ENCODE results near the gene BARX1. TPM values are rescaled to one million over a fixed set of nuclear protein-coding genes. Genes with fewer than 3 reads are reported as not detected.

The BARX1 gene
- polyA plus RNA-seq, 3 donors, result not detected

DNA sequence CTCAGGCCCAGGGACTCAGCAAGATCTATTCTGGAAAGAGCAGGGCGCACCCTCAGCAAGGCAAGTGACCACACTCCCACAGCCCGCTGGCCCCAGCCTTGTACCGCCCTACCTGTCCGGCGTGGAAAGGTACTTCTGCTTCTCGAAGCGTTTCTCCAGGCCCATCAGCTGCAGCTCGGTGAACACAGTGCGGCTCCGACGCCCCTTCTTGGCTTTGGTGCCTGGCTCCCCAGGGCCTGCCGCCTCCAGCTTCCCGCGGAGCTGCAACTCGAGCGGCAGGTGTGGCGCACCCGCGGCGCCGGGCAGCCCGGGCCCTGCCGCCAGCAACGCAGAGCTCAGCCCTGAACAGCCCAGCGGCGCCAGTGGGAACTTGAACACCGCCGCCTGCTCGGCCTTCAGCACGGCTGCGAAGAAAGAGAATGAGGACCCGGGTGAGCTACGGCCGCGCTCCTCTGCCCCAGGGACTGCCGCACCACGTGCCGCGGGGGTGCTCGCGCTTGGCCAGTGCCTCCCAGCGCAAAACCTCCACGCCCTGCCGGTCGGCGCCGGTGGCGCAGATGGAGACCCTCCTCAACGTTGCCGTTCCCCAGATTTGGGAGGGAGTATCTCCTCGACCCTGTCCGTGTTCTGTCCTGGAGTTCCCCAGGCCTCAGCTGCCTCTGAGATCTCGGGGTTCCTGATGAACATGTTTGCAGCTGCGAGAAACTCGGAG, 2.2 kb downstream of the BARX1 start:
- Histone ChIP-seq H4K20me1 (ENCODE audit: insufficient read depth, low read length) (no peaks in the 10 kb centered on the region), H3K27me3 (ENCODE audit: control insufficient read depth in 2 of 2, insufficient read depth in 2 of 2, low read length in 2 of 2) (peaks cover 80 to 93% of the 10 kb centered on the region in 2 donors), H3K36me3 (replicated peaks in 1 of 2; ENCODE audit: control insufficient read depth in 1 of 2, insufficient read depth in 2 of 2, low read length in 2 of 2) (no peaks in the 10 kb centered on the region), H2AFZ (ENCODE audit: insufficient read depth, low read depth, low read length, poor library complexity, severe bottlenecking) (no peak overlapping the region), H3K4me2 (replicated peaks; ENCODE audit: extremely low read depth, low read length, poor library complexity, severe bottlenecking) (no peak overlapping the region), H3K9me3 (replicated peaks in 1 of 2; ENCODE audit: control insufficient read depth in 1 of 2, insufficient read depth in 1 of 2, low read length in 2 of 2) (peaks cover 25 to 81% of the 10 kb centered on the region in 2 donors), H3K4me1 (ENCODE audit: control insufficient read depth in 1 of 2, insufficient read depth in 2 of 2, low read length in 2 of 2) (peaks cover 24 to 33% of the 10 kb centered on the region in 2 donors), H3K9ac (ENCODE audit: insufficient read depth, low read length, poor library complexity, severe bottlenecking) (no peak overlapping the region), H3K4me3 (replicated peaks in 1 of 3; ENCODE audit: low read depth in 2 of 3, low read length in 3 of 3) (no peak overlapping the region), H3K27ac (ENCODE audit: low read depth in 1 of 2, low read length in 2 of 2) (no peak overlapping the region), H3K79me2 (ENCODE audit: insufficient read depth, low read length) (no peaks in the 10 kb centered on the region)
- peaks cover 21 to 26% of the 10 kb centered on the region in 2 donors for H3K36me3 Mint-ChIP-seq
- peak overlapping the region in 1 of 2 donors; percentile 90 for H3K4me3 Mint-ChIP-seq
- peaks cover 90 to 96% (median 92%) of the 10 kb centered on the region in 3 donors for H3K27me3 Mint-ChIP-seq (ENCODE audit: low read depth in 3 of 3)
- TF ChIP-seq, protein P1, sequence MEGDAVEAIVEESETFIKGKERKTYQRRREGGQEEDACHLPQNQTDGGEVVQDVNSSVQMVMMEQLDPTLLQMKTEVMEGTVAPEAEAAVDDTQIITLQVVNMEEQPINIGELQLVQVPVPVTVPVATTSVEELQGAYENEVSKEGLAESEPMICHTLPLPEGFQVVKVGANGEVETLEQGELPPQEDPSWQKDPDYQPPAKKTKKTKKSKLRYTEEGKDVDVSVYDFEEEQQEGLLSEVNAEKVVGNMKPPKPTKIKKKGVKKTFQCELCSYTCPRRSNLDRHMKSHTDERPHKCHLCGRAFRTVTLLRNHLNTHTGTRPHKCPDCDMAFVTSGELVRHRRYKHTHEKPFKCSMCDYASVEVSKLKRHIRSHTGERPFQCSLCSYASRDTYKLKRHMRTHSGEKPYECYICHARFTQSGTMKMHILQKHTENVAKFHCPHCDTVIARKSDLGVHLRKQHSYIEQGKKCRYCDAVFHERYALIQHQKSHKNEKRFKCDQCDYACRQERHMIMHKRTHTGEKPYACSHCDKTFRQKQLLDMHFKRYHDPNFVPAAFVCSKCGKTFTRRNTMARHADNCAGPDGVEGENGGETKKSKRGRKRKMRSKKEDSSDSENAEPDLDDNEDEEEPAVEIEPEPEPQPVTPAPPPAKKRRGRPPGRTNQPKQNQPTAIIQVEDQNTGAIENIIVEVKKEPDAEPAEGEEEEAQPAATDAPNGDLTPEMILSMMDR (IDR thresholded peaks at IDR 0.05), result no peak
- no peak for DNase-seq
- H3K9me3 Mint-ChIP-seq, result peaks cover 6 to 60% (median 47%) of the 10 kb centered on the region in 7 donors
- intact Hi-C loops (cut with micrococcal nuclease), result no loop called here
- WGBS (ENCODE audit: insufficient coverage), result 3% methylated on average over 53 of the region's 55 CpGs
- peaks cover 47% of the 10 kb centered on the region for H3K4me1 Mint-ChIP-seq
- no peak overlapping the region for H3K27ac Mint-ChIP-seq

DNA sequence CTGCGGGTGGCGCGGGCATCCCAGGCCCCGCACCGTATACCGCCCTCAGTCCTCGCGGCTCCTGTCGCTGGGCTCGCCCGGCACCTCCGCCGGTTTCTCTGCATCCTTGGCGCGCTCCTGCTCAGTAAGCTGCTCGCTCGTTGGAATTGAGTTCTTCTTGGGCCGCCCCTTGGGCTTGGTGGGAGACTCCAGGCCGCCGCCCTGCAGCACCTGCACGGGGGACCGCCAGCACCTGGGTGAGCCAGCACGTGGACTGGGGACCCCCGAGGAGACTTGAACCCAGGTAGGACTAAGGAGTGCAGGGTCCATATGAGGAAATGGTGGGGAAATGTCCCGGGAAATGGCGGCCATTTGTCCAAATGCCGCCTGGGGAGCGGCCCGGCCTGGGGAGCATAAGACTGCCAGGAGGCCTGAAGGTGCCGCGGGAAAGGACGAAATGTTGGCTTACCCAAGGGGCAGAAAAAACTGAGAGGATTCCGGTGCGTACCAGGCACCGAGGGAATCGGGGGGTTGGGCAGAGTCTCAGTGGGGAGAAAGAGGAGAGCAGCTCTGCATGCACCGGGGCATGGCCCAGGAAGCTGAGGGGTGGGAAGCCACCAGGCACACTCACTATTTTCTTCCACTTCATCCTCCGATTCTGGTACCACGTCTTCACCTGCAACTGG, 2.9 kb downstream of the BARX1 start:
- H3K4me1 ChIP-seq (ENCODE audit: control insufficient read depth in 1 of 2, insufficient read depth in 2 of 2, low read length in 2 of 2), result peaks cover 24 to 33% of the 10 kb centered on the region in 2 donors
- H3K36me3 ChIP-seq (replicated peaks in 1 of 2; ENCODE audit: control insufficient read depth in 1 of 2, insufficient read depth in 2 of 2, low read length in 2 of 2), result no peaks in the 10 kb centered on the region
- Mint-ChIP-seq H3K36me3 (peaks cover 21 to 26% of the 10 kb centered on the region in 2 donors), H3K27ac (no peak overlapping the region), H3K4me3 (peak overlapping the region in 1 of 2 donors; percentile 96), H3K9me3 (peaks cover 6 to 61% (median 48%) of the 10 kb centered on the region in 7 donors), H3K27me3 (ENCODE audit: low read depth in 3 of 3) (peaks cover 90 to 96% (median 92%) of the 10 kb centered on the region in 3 donors), H3K4me1 (peaks cover 47% of the 10 kb centered on the region)
- no peaks in the 10 kb centered on the region for H4K20me1 ChIP-seq (ENCODE audit: insufficient read depth, low read length)
- H3K27ac ChIP-seq (ENCODE audit: low read depth in 1 of 2, low read length in 2 of 2), result no peak overlapping the region
- peaks cover 78 to 93% of the 10 kb centered on the region in 2 donors for H3K27me3 ChIP-seq (ENCODE audit: control insufficient read depth in 2 of 2, insufficient read depth in 2 of 2, low read length in 2 of 2)
- H2AFZ ChIP-seq (ENCODE audit: insufficient read depth, low read depth, low read length, poor library complexity, severe bottlenecking), result peak overlapping the region; percentile 86
- peak overlapping the region; percentile 90 for H3K4me2 ChIP-seq (replicated peaks; ENCODE audit: extremely low read depth, low read length, poor library complexity, severe bottlenecking)
- no peaks in the 10 kb centered on the region for H3K79me2 ChIP-seq (ENCODE audit: insufficient read depth, low read length)
- H3K9me3 ChIP-seq (replicated peaks in 1 of 2; ENCODE audit: control insufficient read depth in 1 of 2, insufficient read depth in 1 of 2, low read length in 2 of 2), result peaks cover 20 to 78% of the 10 kb centered on the region in 2 donors
- TF ChIP-seq, protein P1 (IDR thresholded peaks at IDR 0.05), result no peak
- no peak overlapping the region for H3K9ac ChIP-seq (ENCODE audit: insufficient read depth, low read length, poor library complexity, severe bottlenecking)
- no peak for DNase-seq
- H3K4me3 ChIP-seq (replicated peaks in 1 of 3; ENCODE audit: low read depth in 2 of 3, low read length in 3 of 3), result peak overlapping the region in 1 of 3 experiments; percentile 81
- WGBS (ENCODE audit: insufficient coverage), result 5% methylated on average over 39 of the region's 39 CpGs
- intact Hi-C loops (cut with micrococcal nuclease), result no loop called here
